Stimulated activated CD4-positive, alpha-beta T cell treated with anti-CD3 and anti-CD28 coated beads, TNF-alpha, amount 100 ng/mL, for 48 hours (primary cell): ENCODE data around the gene RBBP7.

Experiments
- DNase-seq, 3 donors: peaks; one replicate each; pipeline ENCODE4 v3.0.0-alpha.2; 2020; ENCODE audit warnings: low read depth in 3 of 3

The RBBP7 gene

DNA sequence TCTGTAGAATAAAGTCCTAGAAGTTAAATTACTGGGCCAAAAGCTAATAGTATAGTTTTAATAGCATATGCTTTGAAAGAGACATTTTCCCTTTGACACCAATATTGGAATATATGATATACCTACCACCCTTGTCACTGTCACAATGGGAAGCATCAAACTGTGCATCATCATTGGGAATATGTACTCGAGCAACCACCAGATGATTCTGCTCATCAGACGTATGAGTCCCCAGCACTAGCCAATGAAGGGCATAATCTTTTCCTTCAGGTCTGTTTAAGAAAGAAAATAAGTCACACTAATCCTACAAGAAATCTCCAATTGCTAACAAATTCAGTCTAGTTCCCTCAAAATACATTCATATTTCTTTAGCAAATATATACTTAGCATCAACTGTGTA, 7.3 kb downstream of the RBBP7 start:
- DNase-seq: no peak

GRCh38 chrX:16856744-16857143, 13.4 kb downstream of the RBBP7 start:
- no peak for DNase-seq

DNA sequence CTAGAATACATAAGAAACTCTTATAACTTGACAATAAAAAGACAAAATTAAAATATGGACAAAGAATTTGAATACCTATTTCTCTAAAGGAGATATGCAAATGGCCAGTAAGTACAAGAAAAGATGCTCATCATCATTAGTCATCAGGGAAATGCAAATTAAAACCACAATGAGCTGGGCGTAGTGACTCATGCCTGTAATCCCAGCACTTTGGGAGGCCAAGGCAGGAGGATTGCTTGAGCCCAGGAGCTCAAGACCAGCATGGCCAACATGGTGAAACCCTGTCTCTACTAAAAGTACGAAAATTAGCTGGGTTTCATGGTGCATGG, 14.1 kb downstream of the RBBP7 start:
- DNase-seq: peak in 1 of 3 donors; percentile 23

- DNase-seq: no peak
These were observed 14.6 kb downstream of the RBBP7 start for GRCh38 chrX:16855363-16856075.

- DNase-seq: no peak
These were observed 16.6 kb downstream of the RBBP7 start for GRCh38 chrX:16853537-16853936.

DNA sequence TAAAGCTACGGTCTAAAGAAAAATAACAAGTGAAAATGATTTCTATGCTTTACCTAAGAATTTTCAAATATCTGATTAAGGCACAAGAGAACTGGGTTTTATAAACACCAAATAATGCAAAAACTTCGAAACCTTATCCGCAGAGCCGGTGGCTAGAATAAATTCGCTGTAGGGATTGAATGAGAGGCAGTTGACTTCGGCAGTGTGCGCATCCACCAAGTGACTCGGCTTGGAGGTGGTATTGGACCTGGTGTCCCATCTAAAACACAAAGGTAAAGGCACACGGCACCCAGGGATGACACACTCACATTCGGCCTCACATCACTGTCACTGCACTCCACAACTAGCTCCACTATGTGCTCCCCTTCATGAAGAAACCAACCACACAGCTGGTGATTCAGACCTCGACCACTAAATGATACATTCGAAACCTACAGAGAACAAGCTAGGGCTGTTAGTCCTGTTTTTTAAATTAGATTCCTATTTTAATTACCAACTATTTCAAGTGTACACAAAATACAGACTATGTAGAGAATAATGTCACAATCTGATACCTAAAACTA, 17.5 kb downstream of the RBBP7 start:
- no peak for DNase-seq

GRCh38 chrX:16851827-16852226, 18.3 kb downstream of the RBBP7 start:
- DNase-seq: no peak

- DNase-seq: no peak
These were observed 18.7 kb downstream of the RBBP7 start for GRCh38 chrX:16851421-16851820.

DNA sequence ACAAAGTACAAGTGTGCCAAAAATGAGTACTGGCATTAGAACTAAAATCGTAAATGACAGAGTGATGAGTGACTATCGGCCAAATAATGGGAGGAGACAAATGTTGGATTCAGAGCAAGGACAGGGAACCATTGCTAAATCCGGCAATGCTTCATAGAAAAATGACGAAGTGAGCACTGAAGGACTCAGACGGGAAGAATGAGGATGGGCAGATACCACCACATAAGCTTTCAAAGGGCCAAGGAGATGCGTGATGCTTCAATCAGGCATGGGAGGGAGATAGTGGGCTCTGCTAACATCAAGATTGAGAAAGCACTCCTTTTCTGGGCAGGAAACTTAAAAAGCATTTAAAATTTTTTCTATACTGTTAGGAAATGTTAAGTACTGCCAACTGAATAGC, 21.6 kb downstream of the RBBP7 start:
- DNase-seq: no peak

GRCh38 chrX:16845686-16846085, 24.5 kb downstream of the RBBP7 start:
- no peak for DNase-seq

DNA sequence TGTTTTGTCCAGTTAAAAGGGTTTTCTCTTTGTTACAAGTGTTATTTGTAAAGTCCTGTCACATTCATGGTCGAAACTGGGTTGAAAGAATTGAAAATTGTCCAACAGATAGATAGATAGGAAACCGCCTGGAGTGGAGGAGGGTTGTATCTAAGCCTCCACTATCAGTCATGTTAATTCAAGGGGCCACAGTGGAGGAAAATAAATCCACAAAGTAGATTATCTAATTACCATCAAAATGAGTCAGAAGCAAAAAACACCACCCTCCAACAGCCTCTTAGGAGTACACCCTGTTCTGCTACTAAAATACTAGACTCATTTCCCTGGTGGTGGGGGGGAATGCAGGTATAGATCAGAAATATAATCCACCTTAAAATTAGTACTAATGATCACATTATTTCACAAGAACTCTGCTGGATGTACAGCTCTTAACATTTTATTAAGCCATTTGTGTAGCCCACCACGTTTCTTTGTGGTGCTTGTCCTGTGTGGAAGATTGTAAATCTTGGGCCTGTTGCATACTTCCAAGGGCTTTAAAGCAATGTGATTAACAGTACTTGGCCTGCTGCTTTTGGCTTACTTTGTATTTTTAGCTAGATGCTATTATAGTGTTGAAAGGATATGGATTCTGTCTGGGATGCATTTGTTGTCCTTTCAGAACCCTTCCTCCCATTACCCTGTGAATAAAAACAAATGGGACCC, 26.8 kb downstream of the RBBP7 start:
- no peak for DNase-seq

GRCh38 chrX:16842684-16843083, 27.5 kb downstream of the RBBP7 start:
- no peak for DNase-seq

- no peak for DNase-seq
These were observed 30.2 kb downstream of the RBBP7 start for GRCh38 chrX:16839852-16840460.

DNA sequence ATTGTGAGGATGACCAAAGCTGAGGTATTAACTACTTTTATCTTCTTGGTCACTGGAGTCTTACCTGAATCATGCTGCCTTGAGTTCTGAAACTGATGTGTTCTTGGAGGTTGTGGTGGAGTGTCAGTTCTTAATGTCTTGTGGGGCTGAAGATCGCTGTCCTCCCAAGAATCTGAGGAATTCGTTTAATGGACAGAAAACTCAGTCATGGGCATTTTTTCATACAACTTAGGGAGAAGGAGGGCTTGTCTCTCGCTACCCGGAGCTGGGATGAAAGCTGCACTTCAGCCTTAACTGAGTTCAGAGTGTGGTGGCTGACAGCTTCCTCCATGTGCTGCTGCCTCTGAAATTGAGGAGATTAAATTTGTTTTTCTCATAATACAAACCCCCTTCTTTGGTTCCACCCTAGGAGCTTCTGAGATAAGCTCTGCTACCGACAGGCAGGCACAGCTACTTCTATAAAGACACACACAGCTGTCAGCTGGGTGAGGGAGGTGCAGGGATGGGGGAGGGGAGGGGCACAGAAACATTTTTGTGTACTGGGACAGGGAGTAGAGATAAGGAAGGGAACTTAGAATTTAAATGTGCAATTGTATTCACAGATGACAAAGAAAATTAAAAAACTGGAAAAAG, 30.8 kb downstream of the RBBP7 start:
- DNase-seq: no peak

DNA sequence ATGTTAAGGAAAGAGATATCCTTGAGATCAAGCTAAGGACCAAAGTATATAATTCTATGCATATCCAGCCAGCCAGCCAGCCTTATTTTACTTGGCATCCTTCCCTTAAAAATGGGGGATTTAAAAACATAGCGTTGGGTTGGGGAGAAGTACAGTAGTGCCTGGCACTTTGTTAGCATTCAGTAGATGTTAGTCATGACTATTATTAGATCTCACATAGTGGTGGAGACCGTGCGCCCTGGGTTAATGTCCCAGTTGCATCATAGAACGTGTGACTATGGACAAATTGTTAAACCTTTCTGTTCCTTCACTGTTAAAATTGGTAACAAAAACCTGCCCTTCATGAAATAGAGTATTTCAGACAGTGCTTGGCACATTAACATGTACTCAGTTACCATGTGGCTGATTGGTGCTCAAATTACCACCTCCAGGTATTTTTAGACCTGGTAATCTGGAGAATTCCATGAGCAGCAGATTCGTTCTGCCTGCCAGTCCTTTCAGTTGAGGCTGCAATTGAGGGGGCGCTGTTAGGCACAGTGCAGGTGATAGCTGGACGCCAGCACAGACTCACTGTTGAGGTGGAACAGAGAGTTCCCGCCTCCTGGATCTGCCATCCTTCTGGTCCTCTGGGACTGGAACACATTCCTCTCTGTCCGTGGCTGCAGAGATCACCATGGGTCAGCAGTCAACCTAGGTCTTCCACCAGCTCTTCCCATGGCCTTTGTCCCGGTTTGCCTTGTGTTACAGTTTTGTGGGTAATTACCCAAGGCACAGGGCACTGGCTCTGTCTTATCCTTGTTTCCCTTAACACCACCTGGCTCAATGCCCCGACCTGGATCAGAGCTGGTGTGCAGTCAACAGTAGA, 31.7 kb downstream of the RBBP7 start:
- DNase-seq: no peak

DNA sequence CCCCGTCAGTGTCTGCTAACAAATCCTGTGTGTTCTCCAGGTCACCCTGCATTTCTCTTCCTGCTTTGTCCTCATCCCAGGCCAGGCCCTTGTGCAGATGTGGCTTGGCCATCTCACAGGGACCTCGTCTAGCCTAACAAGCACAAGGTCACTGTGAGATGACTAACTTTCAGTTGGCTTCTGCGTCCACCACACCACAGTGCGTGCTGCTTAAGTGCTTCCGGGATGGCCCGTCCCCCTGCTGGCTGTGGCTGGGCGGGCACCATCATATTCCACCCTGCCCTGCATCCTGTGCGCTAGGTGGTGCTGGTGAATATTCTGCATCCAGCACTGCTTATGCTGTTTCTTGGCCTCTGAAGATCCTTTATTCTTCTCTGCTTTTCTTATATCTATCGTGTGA, 33.8 kb downstream of the RBBP7 start:
- no peak for DNase-seq

DNA sequence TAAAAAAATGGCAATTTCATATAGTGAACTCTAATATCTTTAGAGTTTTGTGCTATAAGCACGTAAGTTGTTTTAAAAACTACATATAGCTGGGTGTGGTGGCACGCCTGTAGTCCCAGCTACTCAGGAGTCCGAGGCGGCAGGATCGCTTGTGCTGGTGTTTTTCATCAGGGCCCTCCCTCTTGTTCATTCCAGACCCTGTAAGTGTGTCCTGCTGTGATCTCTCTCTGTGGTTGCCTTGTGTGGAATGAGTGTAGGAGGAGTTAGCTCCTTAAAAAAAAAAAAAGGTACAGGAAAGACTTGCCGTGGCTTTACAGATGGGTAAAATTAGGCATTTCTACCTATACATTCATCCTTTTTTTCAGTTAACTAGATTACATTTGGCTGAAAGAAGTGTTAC, 35.4 kb downstream of the RBBP7 start:
- no peak for DNase-seq

- DNase-seq: no peak
These were observed 37.9 kb downstream of the RBBP7 start for GRCh38 chrX:16832301-16832700.

DNA sequence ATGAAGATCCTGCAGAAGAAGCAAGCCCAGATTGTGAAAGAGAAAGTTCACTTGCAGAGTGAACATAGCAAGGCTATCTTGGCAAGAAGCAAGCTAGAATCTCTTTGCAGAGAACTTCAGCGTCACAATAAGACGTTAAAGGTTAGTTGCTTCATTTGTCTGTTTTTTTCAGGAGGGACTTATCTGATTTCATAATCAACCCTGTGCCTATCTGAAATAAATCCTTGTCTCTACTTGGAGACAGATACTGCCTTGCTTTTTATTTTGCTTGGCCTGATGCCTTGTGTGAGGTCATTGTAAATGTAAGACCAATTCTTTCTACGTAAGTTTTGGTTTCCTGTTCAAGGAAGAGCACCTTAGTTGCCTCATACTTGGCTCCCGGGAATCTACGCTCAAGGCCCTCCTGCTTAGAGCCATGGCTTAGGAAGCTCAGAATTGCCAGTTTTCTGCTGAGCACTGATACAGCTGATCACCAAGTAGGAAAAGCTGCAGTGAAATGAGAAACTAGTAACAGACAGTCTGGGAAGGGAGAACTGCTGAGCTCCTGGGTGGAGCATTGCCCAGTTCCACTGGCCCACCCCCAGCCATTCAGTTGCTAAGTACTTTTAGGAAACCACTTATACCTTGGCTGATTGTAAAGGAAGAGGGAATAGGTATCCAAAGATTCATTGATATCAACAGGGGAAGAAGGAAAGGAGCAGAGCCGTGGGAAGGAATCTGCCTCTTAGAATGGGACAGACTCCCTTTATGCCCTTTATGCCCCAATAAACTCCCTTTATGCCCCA, 41.8 kb downstream of the RBBP7 start:
- no peak for DNase-seq

DNA sequence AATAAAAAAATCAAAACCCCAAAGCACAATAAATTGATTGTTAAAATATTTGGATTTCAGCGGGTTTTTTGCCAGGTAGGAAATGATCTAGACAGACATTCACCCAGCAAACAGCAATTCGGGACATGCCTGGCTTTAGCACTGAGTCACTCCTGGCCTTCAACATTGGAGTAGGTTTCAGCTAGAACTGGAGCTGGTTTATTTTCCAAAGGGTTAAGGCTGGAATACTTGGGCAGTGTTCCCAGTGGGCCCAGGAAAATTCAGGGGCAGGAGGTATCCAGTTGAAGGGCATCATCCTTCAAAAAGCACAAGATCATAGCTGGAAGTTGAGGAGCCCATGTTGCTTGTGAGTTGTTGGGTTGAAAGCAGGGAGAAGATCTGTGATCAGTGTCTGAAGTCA, 42.9 kb downstream of the RBBP7 start:
- no peak for DNase-seq

GRCh38 chrX:16826207-16826606, 44.0 kb downstream of the RBBP7 start:
- no peak for DNase-seq
